ENCODE measurements around the gene PKIB. TPM values are rescaled to one million over a fixed set of nuclear protein-coding genes. Genes with fewer than 3 reads are reported as not detected.

Gene PKIB
- total and polyA plus RNA-seq, 2 donors (not counting 3 experiments of a cell fraction or from before 2014, with no cell fraction given): not detected

DNA sequence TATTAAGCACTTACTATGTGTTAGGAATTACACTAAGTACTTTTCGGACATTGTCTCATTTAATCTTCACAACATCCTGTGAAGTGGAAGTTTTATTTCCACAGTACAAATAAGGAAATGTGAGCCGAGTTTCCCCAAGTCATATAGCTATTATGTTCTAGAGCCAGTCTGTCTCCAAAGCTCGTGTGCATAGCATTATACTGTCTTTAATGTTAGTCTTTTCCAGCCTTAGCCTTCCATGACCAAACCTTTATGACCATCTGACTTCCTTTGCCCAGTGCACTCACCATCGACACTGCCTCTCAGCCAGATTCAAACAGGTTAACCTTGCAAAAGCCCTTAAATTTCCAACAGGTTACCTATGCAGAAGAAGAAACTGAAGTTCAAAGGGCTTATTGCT lies 55.7 kb downstream of the PKIB start:
- TF ChIP-seq GATA2 (IDR thresholded peaks at IDR 0.05; ENCODE audit: insufficient read depth, insufficient read length, low read depth, low read length): no peak
- TF ChIP-seq MYC (IDR thresholded peaks at IDR 0.05; ENCODE audit: low read depth, low read length): no peak
- TF ChIP-seq POLR2AphosphoS5 (IDR thresholded peaks at IDR 0.05; ENCODE audit: insufficient read depth, low read depth, low read length): no peak
- TF ChIP-seq POLR2A (IDR thresholded peaks at IDR 0.05; ENCODE audit: low read depth, low read length): no peak
- TF ChIP-seq FOS (IDR thresholded peaks at IDR 0.05; ENCODE audit: borderline replicate concordance, insufficient read depth, low read length): no peak
- no peak for TF ChIP-seq EZH2 (IDR thresholded peaks at IDR 0.05; ENCODE audit: borderline replicate concordance, low read depth, low read length, severe bottlenecking)
- TF ChIP-seq MAX (IDR thresholded peaks at IDR 0.05; ENCODE audit: insufficient read depth, insufficient read length): no peak
- TF ChIP-seq, protein P1, sequence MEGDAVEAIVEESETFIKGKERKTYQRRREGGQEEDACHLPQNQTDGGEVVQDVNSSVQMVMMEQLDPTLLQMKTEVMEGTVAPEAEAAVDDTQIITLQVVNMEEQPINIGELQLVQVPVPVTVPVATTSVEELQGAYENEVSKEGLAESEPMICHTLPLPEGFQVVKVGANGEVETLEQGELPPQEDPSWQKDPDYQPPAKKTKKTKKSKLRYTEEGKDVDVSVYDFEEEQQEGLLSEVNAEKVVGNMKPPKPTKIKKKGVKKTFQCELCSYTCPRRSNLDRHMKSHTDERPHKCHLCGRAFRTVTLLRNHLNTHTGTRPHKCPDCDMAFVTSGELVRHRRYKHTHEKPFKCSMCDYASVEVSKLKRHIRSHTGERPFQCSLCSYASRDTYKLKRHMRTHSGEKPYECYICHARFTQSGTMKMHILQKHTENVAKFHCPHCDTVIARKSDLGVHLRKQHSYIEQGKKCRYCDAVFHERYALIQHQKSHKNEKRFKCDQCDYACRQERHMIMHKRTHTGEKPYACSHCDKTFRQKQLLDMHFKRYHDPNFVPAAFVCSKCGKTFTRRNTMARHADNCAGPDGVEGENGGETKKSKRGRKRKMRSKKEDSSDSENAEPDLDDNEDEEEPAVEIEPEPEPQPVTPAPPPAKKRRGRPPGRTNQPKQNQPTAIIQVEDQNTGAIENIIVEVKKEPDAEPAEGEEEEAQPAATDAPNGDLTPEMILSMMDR (IDR thresholded peaks at IDR 0.05; ENCODE audit: extremely low read depth in 1 of 2, insufficient read depth in 1 of 2, low read depth in 1 of 2, low read length in 2 of 2): no peak
- no peak for TF ChIP-seq JUN (IDR thresholded peaks at IDR 0.05; ENCODE audit: borderline replicate concordance, insufficient read depth, insufficient read length, low read depth)
- Histone ChIP-seq H3K9ac (replicated peaks; ENCODE audit: extremely low read depth, insufficient read depth, low read length) (no peak overlapping the region), H3K4me1 (ENCODE audit: control insufficient read depth, extremely low read depth, insufficient read depth, low read length) (no peaks in the 10 kb centered on the region), H2AFZ (ENCODE audit: low read depth, low read length) (no peak overlapping the region), H4K20me1 (replicated peaks; ENCODE audit: control insufficient read depth, extremely low read depth, insufficient read depth, low read length) (no peaks in the 10 kb centered on the region), H3K27ac (ENCODE audit: insufficient read depth, low read depth, low read length) (no peak overlapping the region), H3K27me3 (ENCODE audit: control insufficient read depth in 2 of 2, insufficient read depth in 2 of 2, low read length in 2 of 2) (no peaks in the 10 kb centered on the region), H3K36me3 (ENCODE audit: control insufficient read depth in 2 of 2, extremely low read depth in 1 of 2, insufficient read depth in 2 of 2, low read length in 2 of 2) (no peaks in the 10 kb centered on the region), H3K4me2 (ENCODE audit: insufficient read depth, low read length) (no peak overlapping the region), H3K79me2 (ENCODE audit: control insufficient read depth, insufficient read depth, low read length) (no peaks in the 10 kb centered on the region), H3K4me3 (replicated peaks in 1 of 3; ENCODE audit: insufficient read depth in 1 of 3, low read depth in 1 of 3, low read length in 3 of 3) (no peak overlapping the region), H3K9me1 (replicated peaks; ENCODE audit: control insufficient read depth, extremely low read depth, insufficient read depth, low read length) (no peaks in the 10 kb centered on the region), H3K9me3 (replicated peaks; ENCODE audit: control insufficient read depth, insufficient read depth, low read length) (no peaks in the 10 kb centered on the region)
- CTCF ChIA-PET: no interaction called here
- DNase-seq (ENCODE audit: low read depth, low spot score) (no peak), FAIRE-seq (no peak)
- dilution Hi-C loops (cut with MboI; ENCODE audit: extremely low pct_ligation_motif_present, low sequenced_read_pairs): no loop called here
- BruUV-seq (replicated peaks): no TSS peak
- intact Hi-C loops (cut with micrococcal nuclease): no loop called here
- POLR2A ChIA-PET: no interaction called here

Measured in endothelial cell of umbilical vein (primary cell).